GM18867 (cell line): ENCODE data around the gene SHFL.

Experiments used
- ATAC-seq: cut with Tn5 transposase; IDR thresholded peaks from one replicate; pipeline ENCODE4 v1.9.1; 2021; ENCODE audit warnings: mild to moderate bottlenecking, moderate library complexity; ENCODE audit not compliant: unreplicated experiment

SHFL gene

DNA sequence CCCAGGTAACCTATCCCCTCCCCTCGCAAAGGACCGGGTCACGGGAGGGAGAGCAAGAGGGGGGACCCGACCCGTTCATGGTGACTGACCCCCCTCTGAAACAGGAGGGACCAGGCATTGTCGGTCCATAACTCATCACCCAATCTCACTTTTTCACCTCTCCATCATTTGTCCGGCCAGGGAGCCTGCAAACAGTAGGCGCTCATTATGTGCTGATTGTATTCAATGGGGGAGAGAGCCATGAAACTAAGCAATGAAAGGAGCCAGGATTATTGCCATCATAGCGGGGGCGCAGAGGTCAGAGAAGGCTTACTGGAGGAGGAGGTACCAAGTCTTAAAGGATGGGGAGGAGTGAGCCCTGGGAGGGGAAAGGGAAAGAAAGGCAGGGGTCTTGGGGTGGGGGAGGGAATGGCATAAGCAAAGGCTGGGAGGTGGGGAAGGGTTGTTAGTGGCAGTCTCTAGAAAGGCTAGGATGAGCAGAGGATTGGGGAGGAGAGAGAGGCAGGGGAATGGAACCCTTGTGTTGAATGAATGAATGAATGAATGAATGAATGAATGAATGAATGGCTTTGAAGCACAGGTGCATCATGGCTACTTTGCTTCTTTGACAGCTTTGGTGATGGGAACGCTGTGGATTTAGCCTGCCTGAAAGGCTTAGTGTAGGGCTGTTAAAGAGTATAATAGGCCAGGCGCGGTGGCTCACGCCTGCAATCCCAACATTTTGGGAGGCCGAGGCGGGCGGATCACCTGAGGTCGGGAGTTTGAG, 1.4 kb downstream of the SHFL start:
- ATAC-seq = no peak

DNA sequence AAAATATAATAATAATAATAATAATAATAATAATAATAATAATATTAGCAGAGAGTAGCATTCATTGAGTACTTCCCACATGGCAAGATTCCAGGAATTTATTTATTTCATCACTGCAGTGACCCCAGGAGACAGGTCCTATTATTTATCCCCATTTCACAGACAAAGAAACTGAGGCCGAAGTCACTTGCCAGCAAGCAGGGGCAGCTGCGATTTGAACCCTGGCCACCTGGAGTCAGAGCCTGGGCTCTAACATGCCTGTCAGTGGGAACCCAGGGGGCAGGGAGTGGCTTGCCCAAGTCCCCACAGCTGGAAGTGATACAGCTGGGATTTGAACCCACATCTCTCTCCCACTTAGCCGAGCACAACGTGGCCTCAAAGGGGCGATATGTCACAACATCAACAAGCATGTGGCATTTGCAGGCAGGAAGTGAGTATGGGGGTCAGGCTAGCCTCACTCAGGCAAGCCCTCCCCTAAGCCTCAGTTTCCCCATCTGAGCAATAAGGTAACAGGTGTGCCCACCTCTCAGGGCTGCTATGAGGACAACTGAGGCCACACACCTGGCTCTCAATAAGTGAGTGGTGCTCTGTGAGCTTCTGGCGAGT, 2.9 kb downstream of the SHFL start:
- ATAC-seq = no peak

DNA sequence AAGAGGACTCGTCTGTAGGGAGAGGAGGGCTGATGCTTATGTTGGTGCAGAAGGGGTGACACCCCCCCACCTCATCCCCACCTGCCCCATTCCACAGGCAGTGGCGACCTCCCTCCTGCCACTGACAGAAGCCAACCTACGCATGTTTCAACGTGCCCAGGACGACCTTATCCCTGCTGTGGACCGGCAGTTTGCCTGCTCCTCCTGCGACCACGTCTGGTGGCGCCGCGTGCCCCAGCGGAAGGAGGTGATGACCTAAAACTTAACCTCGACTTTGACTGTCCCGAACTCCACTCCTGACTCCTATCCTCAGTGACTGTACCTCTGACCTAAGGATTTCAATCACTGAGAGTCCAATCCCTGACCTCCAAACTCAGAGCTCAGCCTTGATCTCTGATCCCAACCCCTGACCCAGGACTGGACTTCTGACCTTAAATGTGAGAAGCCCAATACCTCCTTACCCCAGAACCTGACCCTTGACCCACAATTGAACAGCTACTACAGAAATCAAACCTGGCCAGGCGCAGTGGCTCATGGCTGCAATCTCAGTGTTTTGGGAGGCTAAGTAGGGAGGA, 3.8 kb downstream of the SHFL start:
- ATAC-seq = no peak

DNA sequence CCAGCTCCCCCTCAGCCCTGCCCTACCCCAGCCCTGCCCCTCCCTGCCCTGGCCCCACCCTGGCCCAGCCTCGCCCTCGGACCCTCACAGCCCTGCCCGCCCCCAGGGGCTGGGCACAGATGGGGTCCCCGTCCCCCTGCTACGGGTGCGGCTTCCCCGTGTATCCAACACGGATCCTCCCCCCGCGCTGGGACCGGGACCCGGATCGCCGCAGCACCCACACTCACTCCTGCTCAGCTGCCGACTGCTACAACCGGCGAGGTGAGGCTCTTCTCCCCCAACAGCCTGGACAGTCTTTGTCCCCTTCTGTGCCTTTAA, 5.2 kb downstream of the SHFL start:
- ATAC-seq = no peak

DNA sequence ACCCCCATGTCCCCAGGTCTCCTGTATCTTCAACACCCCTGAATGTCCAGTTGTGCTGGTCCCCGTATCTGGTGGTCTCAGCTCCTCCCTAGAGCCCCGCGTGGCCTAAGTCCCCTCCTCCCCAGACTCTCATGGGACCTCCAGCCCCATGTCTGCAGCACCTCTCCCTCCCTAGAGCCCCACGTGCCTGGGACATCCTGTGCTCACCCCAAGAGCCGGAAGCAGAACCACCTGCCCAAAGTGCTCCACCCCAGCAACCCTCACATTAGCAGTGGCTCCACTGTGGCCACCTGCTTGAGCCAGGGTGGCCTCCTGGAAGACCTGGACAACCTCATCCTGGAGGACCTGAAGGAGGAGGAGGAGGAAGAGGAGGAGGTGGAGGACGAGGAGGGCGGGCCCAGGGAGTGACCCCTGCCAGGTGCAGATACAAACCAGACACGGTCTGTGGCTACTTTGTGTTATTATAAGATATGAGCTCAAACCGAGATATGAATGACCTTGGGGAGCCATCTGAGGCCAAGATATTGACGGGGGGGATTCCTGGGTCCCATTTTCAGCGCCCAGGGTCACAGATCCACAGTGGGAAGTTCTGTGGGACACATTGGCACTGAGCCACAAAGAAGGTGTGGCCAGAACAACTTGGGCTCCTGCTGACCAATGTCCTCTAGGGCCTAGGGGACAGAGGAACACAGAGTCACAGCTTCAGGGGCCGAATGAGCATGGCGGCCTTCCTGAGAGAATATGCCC, 6.0 kb downstream of the SHFL start:
- no peak for ATAC-seq

DNA sequence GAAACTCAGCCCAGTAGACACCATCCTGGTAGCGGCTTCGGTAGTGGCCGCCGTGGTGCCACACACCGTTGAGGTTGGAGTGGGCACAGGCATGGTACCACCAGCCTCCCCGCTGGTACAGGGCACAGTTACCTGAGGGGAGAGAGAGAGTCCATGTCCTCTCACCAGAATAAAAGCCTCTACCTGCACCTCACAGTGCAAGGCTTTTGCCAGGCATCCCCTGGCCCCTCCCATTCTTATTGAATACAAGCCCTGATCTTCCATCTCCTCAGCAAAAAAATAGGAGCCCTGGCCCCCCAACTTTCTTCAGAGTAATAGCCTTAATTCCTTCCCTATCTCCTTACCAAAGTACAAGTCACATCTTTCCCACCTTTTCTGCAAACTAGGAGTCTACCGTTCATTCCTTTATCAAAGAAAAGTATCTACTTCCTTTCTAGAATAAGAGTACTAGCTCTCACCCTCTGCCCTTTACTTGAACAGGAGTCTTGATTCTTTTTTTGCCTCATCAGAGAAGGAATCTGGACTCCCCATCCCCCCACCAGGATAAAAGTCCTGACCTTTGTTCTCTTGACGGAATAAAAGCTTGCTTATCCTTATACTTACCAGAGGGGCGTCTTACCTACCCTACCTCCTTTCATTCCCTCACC, 6.7 kb downstream of the SHFL start:
- no peak for ATAC-seq

DNA sequence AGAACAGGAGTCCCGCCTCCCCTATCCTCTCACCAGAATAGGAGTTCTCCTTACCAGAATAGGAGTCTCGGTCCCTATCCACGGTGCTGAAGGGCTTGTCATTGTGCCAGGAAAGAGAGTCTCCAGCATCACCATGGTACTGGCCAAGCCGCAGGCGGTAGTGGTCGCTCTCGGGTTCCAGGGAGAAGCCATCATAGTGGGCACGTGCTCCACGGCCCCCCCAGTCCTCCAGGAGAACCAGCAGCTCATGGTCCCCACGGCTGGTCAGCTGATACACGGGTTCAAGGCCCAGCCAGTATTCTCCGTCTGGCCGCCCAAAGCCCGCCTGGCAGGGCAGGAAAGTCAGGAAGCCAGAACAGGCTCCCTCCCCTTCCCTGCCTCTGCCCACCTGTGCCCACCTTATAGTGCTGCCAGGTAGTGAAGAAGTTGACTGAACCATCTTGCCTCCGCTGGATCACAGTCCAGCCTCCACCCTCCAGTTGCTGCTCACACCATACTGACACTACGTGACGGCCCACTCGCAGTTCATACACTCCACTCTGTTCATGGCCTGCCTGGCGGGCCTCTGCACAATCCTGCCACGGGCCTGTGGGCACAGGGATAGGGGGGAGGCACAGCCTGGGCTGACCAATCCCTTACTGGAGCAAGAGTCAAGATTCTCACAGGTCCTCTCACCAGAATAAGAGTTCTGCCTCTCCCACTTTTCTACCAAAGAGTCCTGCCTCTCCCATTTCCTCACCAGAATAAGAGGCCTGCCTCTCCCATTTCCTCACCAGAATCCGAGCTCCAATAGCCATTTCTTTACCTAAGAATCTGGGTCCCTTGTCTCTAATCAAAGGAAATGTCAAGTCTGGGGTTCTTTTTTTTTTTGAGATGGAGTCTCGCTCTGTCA, 7.4 kb downstream of the SHFL start:
- ATAC-seq = no peak

DNA sequence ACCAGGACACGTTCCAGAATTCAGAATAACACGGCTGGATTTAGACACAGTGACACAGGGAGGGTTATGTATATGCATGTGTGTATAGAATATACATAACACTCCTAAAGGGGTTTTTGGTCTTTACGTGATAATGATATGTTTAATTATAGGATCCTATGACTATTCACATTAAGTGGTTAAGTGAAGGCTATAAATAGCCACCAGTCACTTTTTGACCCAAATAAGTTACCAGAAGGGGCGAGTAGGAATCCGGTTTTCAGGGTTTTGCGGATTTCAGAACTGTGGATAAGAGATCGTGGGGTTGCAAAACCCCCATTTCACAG, 9.5 kb downstream of the SHFL start:
- ATAC-seq = no peak

DNA sequence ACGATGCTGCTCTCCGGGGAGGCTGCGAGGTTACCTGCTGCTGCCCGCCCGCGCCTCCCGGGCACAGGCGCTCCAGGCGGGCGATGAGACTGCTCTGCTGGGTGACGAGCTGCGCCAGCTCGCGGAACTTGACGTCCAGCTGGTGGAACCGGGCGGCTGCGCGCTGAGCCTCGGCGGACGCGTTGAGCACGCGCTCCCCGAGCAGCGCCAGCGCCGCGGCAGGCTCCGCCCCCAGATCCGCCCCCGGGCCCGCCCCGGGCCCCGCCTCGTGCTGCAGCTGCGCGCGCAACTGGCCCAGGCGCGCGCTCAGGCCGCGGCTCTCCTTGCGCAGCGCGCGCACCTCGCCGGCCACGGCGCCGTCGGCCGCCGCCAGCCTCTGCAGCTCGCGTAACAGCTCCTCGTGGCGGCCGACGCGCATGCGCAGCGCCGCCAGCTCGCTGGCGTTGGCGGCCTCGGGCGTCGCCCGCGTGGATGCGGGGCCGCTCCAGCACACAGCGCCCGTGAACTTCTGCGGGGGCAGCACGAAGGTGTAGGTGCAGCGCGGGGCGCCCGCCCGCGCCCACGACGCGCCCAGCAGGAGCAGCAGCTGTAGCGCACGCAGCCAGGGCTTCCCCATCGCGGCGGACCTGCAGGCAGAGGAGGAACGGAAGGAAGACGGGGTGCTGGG, 10.0 kb downstream of the SHFL start:
- peak; percentile 82 for ATAC-seq

DNA sequence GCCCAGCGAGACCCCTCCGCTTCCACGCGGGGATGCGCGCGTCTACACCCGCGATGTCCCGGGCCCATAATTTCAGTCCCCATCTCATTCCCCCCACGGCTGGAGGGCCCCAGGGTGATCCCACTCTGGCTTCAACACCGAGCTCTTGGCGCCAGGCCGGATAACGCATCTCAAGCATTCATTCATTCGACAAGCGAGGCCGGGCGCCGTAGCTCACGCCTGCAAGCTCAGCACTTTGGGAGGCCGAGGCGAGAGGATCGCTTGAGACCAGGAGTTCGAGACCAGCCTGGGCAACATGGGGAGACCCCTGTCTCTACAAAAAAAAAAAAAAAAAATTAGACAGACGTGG, 10.5 kb downstream of the SHFL start:
- no peak for ATAC-seq

DNA sequence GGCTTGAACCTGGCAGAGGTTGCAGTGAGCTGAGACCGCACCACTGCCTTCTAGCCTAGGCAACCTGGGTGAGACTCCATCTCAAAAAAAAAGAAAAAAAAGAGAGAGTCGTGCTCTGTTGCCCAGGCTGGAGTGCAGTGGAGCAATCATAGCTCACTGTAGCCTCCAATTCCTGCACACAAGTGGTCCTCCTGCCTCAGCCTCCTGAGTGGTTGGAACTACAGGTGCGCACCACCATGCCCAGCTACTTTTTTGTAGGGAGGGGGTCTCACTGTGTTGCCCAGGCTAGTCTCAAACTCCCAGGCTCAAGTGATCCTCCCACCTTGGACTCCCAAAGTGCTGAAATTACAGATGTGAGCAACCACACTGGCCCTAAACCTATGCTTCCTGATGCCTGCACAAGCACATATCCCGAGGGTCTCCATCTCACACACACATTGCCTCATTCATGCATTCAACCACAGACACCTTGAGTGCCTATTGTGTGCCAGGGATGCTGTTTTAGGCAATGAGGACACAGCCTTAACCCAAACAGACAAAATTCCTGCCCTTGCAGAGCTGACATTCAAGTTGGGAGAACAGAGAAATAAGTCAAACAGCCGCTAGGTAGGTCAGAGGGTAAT, 14.2 kb downstream of the SHFL start:
- no peak for ATAC-seq

DNA sequence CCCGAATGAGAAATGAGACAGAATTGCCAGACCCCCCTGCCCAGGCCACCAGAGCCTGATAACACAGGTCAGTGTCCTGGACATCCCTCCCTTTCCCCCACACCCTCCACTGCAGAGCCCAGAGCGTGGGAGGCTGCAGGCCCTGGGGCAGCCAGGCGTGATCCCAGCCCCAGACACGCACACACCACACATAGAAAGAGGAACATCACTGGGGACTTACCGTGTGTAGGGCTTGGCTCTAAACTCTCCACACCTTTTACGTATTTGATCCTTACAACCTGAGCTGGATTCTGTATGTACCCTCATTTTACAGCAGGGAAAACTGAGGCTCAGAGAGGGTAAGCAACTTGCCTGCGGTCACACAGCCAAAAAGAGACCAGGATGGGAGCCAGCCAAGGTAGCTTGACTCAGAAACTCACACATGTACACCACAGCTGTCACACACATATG, 16.7 kb downstream of the SHFL start:
- no peak for ATAC-seq

DNA sequence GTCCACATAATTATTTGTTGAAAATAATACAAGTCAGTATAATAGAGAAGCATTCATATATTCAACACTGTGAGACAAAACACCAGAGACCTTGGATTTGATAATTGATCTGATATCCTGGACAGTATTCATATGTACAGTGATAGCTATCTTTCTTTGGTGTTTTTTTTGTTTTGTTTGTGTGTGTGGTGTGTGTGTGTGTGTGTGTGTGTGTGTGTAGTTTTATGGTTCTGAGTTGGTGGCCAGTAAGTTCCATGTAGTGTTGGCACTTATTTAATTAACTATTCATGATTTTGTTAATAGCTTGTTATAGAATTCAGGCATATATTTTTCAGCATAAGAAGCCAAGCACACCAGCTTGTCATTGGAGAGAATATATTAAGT, 18.0 kb downstream of the SHFL start:
- no peak for ATAC-seq

DNA sequence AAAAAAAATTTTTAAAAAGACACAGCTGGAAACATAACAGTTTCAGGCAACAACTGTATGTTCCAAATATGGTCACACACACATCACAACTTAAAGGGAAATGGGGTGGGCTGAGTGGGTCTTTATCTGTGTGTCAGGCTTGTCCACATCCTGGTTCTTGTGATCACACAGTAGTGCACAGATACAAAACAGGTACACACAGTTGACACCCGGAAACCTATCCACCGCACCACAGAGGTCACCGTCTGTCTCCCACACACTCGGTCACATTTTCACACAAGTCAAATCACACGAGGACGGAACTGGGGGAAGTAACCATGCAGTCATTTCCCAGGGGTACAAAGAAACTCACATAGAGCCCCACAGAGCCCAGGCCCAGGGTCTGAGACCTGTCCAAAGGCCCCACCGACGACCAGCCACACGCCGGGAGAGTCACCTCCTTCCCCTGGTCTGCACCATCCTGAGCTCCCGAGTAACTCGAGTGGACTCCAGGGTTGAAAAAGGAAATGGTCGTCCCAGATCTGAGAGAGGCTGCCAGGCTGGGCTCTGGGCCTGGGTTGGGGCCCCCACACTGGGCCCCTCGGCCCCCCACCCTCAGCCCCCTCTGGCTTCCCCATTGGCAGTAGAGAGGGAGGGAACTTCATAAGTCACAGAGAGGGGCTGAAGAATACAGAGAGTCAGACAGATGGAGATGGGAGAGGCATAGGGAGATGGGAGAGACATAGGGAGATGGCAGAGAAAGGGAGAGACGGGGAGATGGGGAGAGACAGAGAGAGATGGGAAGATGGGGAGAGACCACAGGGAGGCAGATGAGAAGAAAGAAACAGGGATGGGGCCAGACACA, 18.8 kb downstream of the SHFL start:
- ATAC-seq = peak; percentile 48

DNA sequence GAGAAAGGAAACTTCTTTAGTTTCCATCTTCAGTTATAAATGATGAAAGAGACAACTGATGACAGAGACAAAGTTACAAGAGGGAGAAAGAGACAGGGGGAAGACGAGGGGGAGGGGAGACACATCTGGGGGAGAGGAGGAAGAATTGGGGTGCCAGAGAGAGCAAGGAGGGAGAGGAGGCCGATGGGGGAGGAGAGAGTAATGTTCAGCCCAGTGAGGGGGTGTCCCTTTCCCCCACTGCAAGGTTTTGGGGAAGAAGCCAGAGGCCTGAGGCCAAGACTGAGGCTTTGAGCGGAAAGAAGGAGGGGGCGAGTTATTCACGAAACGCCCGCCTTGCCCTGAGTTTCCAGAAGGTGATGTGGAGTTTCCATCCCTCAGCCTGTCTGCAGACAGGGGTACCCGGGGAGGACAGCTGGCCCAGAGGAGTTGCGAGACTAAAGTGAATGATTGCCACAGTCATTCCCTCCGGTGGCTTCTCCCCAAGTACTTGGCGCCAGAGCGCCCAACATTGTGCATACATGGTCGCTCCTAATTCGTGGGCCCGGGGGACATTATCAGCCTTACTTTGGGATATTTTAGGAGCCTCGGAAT, 19.5 kb downstream of the SHFL start:
- ATAC-seq = peak; percentile 12

DNA sequence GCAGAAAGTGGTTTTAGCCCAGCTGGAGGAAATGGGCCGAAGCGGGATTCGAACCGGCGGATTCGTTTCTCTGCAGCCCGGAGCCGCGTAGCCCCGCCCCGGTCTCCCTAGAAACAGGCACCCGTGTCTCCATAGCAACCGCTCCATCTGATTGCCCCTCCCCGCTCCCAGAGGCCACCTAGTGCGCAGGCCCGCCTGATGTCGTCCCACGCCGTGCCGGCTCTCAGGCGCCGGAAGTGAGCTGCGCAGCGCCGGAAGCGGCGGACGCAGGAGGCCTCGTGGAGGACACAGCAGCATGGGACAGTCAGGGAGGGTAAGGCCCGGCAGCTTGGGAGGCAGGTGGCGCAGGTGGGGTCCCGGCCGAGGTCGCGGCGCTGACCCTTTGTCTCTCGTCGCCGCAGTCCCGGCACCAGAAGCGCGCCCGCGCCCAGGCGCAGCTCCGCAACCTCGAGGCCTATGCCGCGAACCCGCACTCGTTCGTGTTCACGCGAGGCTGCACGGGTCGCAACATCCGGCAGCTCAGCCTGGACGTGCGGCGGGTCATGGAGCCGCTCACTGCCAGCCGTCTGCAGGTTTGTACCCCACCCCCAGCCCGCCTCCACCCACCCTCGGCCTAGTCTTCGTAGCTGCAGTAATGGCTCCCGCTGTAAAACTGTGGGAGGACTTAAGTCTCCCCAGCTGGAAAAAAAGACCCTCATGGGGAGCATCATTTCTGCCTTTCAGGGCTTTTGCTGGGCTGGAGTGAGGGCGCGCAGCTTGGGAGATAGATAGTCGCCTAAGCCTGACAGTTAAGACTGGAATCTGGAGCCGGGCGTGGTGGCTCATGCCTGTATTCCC, 20.2 kb downstream of the SHFL start, which contains the start of gene PPAN:
Gene PPAN (plus strand): TSS at position 263 of the 837 bp plus-strand sequence. CDS start 33 bp downstream, at position 296.
- ATAC-seq = peak; percentile 44

DNA sequence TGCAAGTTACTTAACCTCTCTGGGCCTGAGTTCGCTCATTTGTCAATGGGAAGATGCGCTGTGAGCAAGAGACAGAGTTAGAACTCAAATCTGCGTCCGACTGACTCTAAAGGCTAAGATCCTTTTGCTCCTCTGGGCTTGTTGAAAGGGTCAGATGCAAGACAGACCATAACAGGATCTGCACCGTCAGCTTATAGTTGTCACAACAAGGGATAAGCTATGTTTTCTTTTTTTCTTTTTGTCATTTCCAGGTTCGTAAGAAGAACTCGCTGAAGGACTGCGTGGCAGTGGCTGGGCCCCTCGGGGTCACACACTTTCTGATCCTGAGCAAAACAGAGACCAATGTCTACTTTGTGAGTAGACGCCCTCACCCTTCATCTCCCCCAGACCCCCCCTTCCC, 21.1 kb downstream of the SHFL start:
- ATAC-seq = no peak
